Central memory CD8-positive, alpha-beta T cell (primary cell): ENCODE data around the gene HOXD1.
A peak's percentile ranks its signal among the peaks of the same experiment; 100 is the strongest.

Source experiments
- ATAC-seq: fragments of 150-1000 bp; cut with Tn5 transposase; replicated peaks from 2 replicates; pipeline ENCODE4 v1.10.0; 2022; ENCODE audit warnings: mild to moderate bottlenecking, moderate FRiP score, moderate number of reproducible peaks; ENCODE audit not compliant: poor library complexity, severe bottlenecking; ENCODE audit errors: extremely low read depth
- DNase-seq, 2 donors: peaks; one replicate each; pipeline ENCODE4 v3.0.0; 2021; ENCODE audit warnings: low spot score in 2 of 2
- H3K27ac Mint-ChIP-seq: one replicate; pipeline ENCODE4 v1.8.0; 2022; ENCODE audit warnings: low read depth, mild to moderate bottlenecking, moderate library complexity, mixed read lengths
- H3K27me3 Mint-ChIP-seq: one replicate; pipeline ENCODE4 v1.8.0; 2022; ENCODE audit warnings: mixed read lengths
- H3K36me3 Mint-ChIP-seq: one replicate; pipeline ENCODE4 v1.8.0; 2022; ENCODE audit warnings: mild to moderate bottlenecking, moderate library complexity, mixed read lengths; ENCODE audit not compliant: insufficient read depth
- H3K4me1 Mint-ChIP-seq: one replicate; pipeline ENCODE4 v1.8.0; 2022; ENCODE audit warnings: mixed read lengths
- H3K4me3 Mint-ChIP-seq: one replicate; pipeline ENCODE4 v1.8.0; 2022; ENCODE audit warnings: mild to moderate bottlenecking, moderate library complexity, mixed read lengths
- H3K9me3 Mint-ChIP-seq: one replicate; pipeline ENCODE4 v1.8.0; 2022; ENCODE audit warnings: mixed read lengths

Gene HOXD1

GRCh38 chr2:176174382-176174823 lies 14.1 kb upstream of the HOXD1 start:
- Mint-ChIP-seq H3K27me3 (peaks cover 100% of the 10 kb centered on the region), H3K4me3 (no peak overlapping the region), H3K4me1 (peaks cover 6% of the 10 kb centered on the region), H3K27ac (no peak overlapping the region), H3K9me3 (no peaks in the 10 kb centered on the region), H3K36me3 (peaks cover 5% of the 10 kb centered on the region)
- ATAC-seq (no peak), DNase-seq (no peak)

- ATAC-seq = no peak
- no peak overlapping the region for H3K27ac Mint-ChIP-seq
- H3K9me3 Mint-ChIP-seq = no peaks in the 10 kb centered on the region
- H3K4me1 Mint-ChIP-seq = peaks cover 6% of the 10 kb centered on the region
- H3K27me3 Mint-ChIP-seq = peaks cover 100% of the 10 kb centered on the region
- no peak for DNase-seq
- no peak overlapping the region for H3K4me3 Mint-ChIP-seq
- H3K36me3 Mint-ChIP-seq = peaks cover 5% of the 10 kb centered on the region
These were observed 13.4 kb upstream of the HOXD1 start for GRCh38 chr2:176174824-176175708.

GRCh38 chr2:176175709-176176607 lies 12.5 kb upstream of the HOXD1 start:
- Mint-ChIP-seq H3K4me3 (no peak overlapping the region), H3K27ac (no peak overlapping the region), H3K4me1 (peaks cover 6% of the 10 kb centered on the region), H3K27me3 (peaks cover 100% of the 10 kb centered on the region), H3K36me3 (peaks cover 4% of the 10 kb centered on the region), H3K9me3 (no peaks in the 10 kb centered on the region)
- DNase-seq (no peak), ATAC-seq (no peak)

- H3K27ac Mint-ChIP-seq = no peak overlapping the region
- no peak for DNase-seq
- no peaks in the 10 kb centered on the region for H3K9me3 Mint-ChIP-seq
- no peak overlapping the region for H3K4me3 Mint-ChIP-seq
- H3K4me1 Mint-ChIP-seq = peaks cover 6% of the 10 kb centered on the region
- ATAC-seq = no peak
- peaks cover 2% of the 10 kb centered on the region for H3K36me3 Mint-ChIP-seq
- peaks cover 93% of the 10 kb centered on the region for H3K27me3 Mint-ChIP-seq
These were observed 10.9 kb upstream of the HOXD1 start for GRCh38 chr2:176177580-176178037.

- DNase-seq (no peak), ATAC-seq (no peak)
- Mint-ChIP-seq H3K9me3 (no peaks in the 10 kb centered on the region), H3K4me3 (no peak overlapping the region), H3K4me1 (peaks cover 6% of the 10 kb centered on the region), H3K36me3 (peaks cover 2% of the 10 kb centered on the region), H3K27ac (no peak overlapping the region), H3K27me3 (peaks cover 93% of the 10 kb centered on the region)
These were observed 10.3 kb upstream of the HOXD1 start for GRCh38 chr2:176178038-176178756.

- H3K4me1 Mint-ChIP-seq = peaks cover 6% of the 10 kb centered on the region
- no peak overlapping the region for H3K27ac Mint-ChIP-seq
- DNase-seq (no peak), ATAC-seq (no peak)
- H3K27me3 Mint-ChIP-seq = peaks cover 93% of the 10 kb centered on the region
- H3K9me3 Mint-ChIP-seq = no peaks in the 10 kb centered on the region
- H3K36me3 Mint-ChIP-seq = peaks cover 3% of the 10 kb centered on the region
- H3K4me3 Mint-ChIP-seq = no peak overlapping the region
These were observed 9.6 kb upstream of the HOXD1 start for GRCh38 chr2:176178757-176179295.

- no peak for ATAC-seq
These were observed 6.9 kb upstream of the HOXD1 start for GRCh38 chr2:176181551-176181950.

GRCh38 chr2:176182671-176183070 lies 5.8 kb upstream of the HOXD1 start:
- H3K27ac Mint-ChIP-seq = no peak overlapping the region
- ATAC-seq = no peak
- DNase-seq = no peak

More at GRCh38 chr2:176181551-176181950, 6.9 kb upstream of the HOXD1 start:
- no peak for DNase-seq
- H3K9me3 Mint-ChIP-seq = no peaks in the 10 kb centered on the region
- H3K4me3 Mint-ChIP-seq = no peak overlapping the region
- peaks cover 92% of the 10 kb centered on the region for H3K27me3 Mint-ChIP-seq
- H3K4me1 Mint-ChIP-seq = no peaks in the 10 kb centered on the region
- peaks cover 2% of the 10 kb centered on the region for H3K36me3 Mint-ChIP-seq
- H3K27ac Mint-ChIP-seq = no peak overlapping the region

GRCh38 chr2:176184749-176185148 lies 3.7 kb upstream of the HOXD1 start:
- Mint-ChIP-seq H3K27me3 (peaks cover 86% of the 10 kb centered on the region), H3K36me3 (peaks cover 3% of the 10 kb centered on the region), H3K27ac (no peak overlapping the region), H3K4me1 (peaks cover 19% of the 10 kb centered on the region), H3K4me3 (no peak overlapping the region), H3K9me3 (no peaks in the 10 kb centered on the region)
- DNase-seq (no peak), ATAC-seq (no peak)

More at GRCh38 chr2:176182671-176183070, 5.8 kb upstream of the HOXD1 start:
- Mint-ChIP-seq H3K9me3 (no peaks in the 10 kb centered on the region), H3K4me1 (peaks cover 6% of the 10 kb centered on the region), H3K27me3 (peaks cover 92% of the 10 kb centered on the region), H3K36me3 (peaks cover 3% of the 10 kb centered on the region), H3K4me3 (no peak overlapping the region)

GRCh38 chr2:176186024-176186423 lies 2.4 kb upstream of the HOXD1 start:
- Mint-ChIP-seq H3K4me1 (peaks cover 20% of the 10 kb centered on the region), H3K9me3 (no peaks in the 10 kb centered on the region), H3K4me3 (no peak overlapping the region), H3K27me3 (peaks cover 86% of the 10 kb centered on the region), H3K36me3 (peaks cover 3% of the 10 kb centered on the region), H3K27ac (no peak overlapping the region)
- ATAC-seq (no peak), DNase-seq (no peak)

- peaks cover 93% of the 10 kb centered on the region for H3K27me3 Mint-ChIP-seq
- DNase-seq = no peak
- no peak for ATAC-seq
- H3K27ac Mint-ChIP-seq = no peak overlapping the region
- peaks cover 3% of the 10 kb centered on the region for H3K36me3 Mint-ChIP-seq
- H3K4me3 Mint-ChIP-seq = peak overlapping the region; percentile 82
- H3K9me3 Mint-ChIP-seq = no peaks in the 10 kb centered on the region
- peaks cover 20% of the 10 kb centered on the region for H3K4me1 Mint-ChIP-seq
These were observed 1.1 kb upstream of the HOXD1 start for GRCh38 chr2:176187200-176187898.
